Measurements from ENCODE around the gene CFAP157. TPM values are rescaled to one million over a fixed set of nuclear protein-coding genes. Genes with fewer than 3 reads are reported as not detected.

The CFAP157 gene
- total RNA-seq, 4 donors from 2014 or later, result 2.1 to 5.4 (median 4.4) TPM; not detected in 1

DNA sequence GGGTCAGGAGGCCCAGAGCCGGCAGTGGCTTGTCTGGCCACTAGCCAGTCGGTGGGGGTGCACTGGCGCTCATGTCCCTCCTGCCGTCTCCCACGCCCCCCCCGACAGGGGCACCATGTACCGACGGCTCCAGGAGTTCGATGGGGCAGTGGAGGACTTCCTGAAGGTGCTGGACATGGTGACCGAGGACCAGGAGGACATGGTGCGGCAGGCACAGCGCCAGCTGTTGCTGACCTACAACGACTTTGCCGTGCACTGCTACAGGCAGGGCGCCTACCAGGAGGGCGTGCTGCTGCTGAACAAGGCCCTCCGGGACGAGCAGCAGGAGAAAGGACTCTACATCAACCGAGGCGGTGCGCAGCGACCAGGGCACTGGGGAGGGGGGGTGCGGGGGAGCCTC, 17.2 kb downstream of the CFAP157 start:
- TF ChIP-seq, protein P1, sequence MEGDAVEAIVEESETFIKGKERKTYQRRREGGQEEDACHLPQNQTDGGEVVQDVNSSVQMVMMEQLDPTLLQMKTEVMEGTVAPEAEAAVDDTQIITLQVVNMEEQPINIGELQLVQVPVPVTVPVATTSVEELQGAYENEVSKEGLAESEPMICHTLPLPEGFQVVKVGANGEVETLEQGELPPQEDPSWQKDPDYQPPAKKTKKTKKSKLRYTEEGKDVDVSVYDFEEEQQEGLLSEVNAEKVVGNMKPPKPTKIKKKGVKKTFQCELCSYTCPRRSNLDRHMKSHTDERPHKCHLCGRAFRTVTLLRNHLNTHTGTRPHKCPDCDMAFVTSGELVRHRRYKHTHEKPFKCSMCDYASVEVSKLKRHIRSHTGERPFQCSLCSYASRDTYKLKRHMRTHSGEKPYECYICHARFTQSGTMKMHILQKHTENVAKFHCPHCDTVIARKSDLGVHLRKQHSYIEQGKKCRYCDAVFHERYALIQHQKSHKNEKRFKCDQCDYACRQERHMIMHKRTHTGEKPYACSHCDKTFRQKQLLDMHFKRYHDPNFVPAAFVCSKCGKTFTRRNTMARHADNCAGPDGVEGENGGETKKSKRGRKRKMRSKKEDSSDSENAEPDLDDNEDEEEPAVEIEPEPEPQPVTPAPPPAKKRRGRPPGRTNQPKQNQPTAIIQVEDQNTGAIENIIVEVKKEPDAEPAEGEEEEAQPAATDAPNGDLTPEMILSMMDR (IDR thresholded peaks at IDR 0.05), result no peak
- TF ChIP-seq POLR2A (IDR thresholded peaks at IDR 0.05), result no peak
- Histone ChIP-seq H3K4me1 (no peaks in the 10 kb centered on the region), H3K9me3 (no peaks in the 10 kb centered on the region), H3K4me3 (no peak overlapping the region), H3K27me3 (no peaks in the 10 kb centered on the region), H3K36me3 (no peaks in the 10 kb centered on the region), H3K27ac (no peak overlapping the region)
- no peak for DNase-seq
- intact Hi-C loops (cut with DNase I; ENCODE audit: low total_unique reads), result loop anchor here (10.0 kb wide), 1 partner anchor 129 kb away; no protein-coding TSS in a partner anchor

DNA sequence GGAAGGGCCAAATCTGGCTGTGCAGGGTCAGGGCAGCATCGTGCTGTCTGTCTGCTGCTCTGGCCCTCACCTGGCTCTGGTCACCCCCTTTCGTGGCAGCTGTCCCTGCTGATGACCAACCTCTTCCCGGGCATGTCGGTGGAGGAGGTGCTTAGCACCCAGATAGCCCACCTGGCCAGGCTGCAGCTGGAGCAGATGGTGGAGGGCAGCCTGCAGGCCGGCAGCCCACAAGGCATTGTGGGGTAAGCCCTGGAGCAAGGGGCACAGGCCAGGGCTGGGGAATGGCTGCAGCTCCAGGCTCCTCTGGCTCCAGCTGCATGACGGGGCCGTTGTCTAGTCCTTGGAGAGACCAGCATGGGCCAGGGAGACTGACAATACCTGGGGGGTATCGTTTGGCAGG, 20.1 kb downstream of the CFAP157 start:
- intact Hi-C loops (cut with DNase I; ENCODE audit: low total_unique reads), result loop anchor here (10.0 kb wide), 1 partner anchor 132 kb away; no protein-coding TSS in a partner anchor
- TF ChIP-seq, protein P1 (IDR thresholded peaks at IDR 0.05), result no peak
- no peak for TF ChIP-seq POLR2A (IDR thresholded peaks at IDR 0.05)
- H3K4me1 ChIP-seq, result no peaks in the 10 kb centered on the region

DNA sequence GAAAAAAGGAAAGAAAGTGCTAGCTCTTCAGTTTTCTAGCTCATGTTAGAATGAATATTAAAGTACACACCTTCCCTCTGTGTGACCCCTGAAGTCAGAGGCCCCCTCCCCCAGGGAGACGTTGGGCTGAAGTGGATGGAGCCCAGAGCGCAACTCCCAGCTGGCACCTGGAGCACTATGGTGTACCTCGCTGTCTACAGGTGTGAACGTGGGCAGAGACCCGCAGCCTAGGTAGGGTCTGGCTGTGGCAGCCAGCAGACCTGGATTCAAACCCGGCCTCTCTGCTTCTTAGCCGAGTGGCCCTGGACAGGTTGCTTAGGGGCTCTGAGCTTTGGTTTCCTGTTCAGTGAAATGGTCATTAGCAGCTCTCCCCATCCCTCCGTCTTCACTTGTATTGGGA, 22.0 kb downstream of the CFAP157 start:
- Histone ChIP-seq H3K27me3 (no peaks in the 10 kb centered on the region), H3K4me3 (no peak overlapping the region), H3K9me3 (no peaks in the 10 kb centered on the region), H3K36me3 (no peaks in the 10 kb centered on the region), H3K27ac (no peak overlapping the region), H3K4me1 (no peaks in the 10 kb centered on the region)
- intact Hi-C loops (cut with DNase I; ENCODE audit: low total_unique reads), result loop anchor here (10.0 kb wide), 1 partner anchor 134 kb away; no protein-coding TSS in a partner anchor
- DNase-seq, result no peak
- TF ChIP-seq POLR2A (IDR thresholded peaks at IDR 0.05), result no peak
- TF ChIP-seq, protein P1 (IDR thresholded peaks at IDR 0.05), result no peak

More for the DNA sequence above, 20.1 kb downstream of the CFAP157 start:
- no peaks in the 10 kb centered on the region for H3K27me3 ChIP-seq
- H3K9me3 ChIP-seq, result no peaks in the 10 kb centered on the region
- DNase-seq, result no peak
- no peak overlapping the region for H3K27ac ChIP-seq
- no peak overlapping the region for H3K4me3 ChIP-seq
- no peaks in the 10 kb centered on the region for H3K36me3 ChIP-seq

DNA sequence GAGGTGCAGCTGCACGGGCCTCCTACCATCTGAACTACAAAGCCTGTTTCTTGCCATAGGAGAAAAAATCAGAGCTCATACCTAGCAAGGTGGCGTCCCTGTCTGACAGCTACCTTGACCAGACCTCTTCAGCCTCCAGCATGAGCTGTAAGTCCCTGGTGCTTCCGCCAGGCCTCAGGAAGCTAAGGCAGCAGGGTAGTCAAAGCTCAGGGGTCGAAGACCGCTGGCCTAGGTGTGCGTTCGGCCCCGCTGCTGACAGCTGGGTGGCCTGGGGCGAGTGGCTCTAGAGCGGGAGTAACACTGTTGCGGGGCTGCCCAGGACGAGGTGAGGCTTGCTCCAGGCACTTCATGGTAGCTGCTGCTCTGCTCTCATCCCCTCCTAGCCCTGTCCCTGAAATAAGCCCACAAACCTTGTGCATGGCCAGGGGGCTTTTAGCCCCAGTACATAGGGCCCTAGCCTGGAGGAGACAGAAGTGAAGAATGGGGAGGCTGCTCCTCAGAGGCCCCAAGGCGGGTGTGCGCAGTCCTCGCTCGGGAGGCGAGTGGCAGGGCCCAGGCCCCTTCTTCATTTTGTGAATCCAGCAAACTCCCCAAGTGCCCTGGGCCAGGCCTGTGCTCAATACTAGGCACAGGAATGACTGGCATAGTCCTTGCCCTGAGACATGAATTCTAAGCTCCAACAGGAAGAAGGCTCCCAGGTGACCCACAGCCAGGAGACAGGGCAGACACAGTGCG, 22.9 kb downstream of the CFAP157 start:
- Histone ChIP-seq H3K9me3 (no peaks in the 10 kb centered on the region), H3K36me3 (no peaks in the 10 kb centered on the region), H3K4me3 (no peak overlapping the region), H3K27ac (no peak overlapping the region), H3K4me1 (no peaks in the 10 kb centered on the region), H3K27me3 (no peaks in the 10 kb centered on the region)
- DNase-seq, result no peak
- TF ChIP-seq POLR2A (IDR thresholded peaks at IDR 0.05), result no peak
- TF ChIP-seq, protein P1 (IDR thresholded peaks at IDR 0.05), result no peak
- intact Hi-C loops (cut with DNase I; ENCODE audit: low total_unique reads), result loop anchor here (10.0 kb wide), 1 partner anchor 135 kb away; no protein-coding TSS in a partner anchor

DNA sequence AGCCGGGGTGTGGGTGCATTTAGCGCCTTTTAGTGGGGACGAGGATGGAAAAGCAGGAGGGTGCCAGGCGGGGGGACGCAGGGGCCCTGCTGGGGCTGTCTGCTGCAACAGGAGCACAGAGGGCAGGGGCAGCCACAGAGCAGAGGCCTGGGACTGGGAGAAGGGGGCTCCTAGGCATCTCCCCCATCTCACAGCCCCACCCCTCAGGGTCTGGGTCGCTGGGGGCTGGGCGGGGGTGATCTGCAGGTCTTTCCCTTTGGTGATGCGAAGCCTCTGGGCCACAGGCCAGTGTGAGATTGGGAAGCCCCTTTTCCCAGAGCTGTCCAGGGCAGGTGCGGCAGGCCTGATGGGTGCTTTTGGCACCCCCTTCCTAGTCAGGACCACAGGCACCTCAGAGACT, 23.5 kb downstream of the CFAP157 start:
- Histone ChIP-seq H3K4me3 (no peak overlapping the region), H3K27ac (no peak overlapping the region), H3K36me3 (no peaks in the 10 kb centered on the region), H3K27me3 (no peaks in the 10 kb centered on the region), H3K4me1 (no peaks in the 10 kb centered on the region), H3K9me3 (no peaks in the 10 kb centered on the region)
- DNase-seq, result no peak
- intact Hi-C loops (cut with DNase I; ENCODE audit: low total_unique reads), result no loop called here
- TF ChIP-seq, protein P1 (IDR thresholded peaks at IDR 0.05), result no peak
- no peak for TF ChIP-seq POLR2A (IDR thresholded peaks at IDR 0.05)

Measured in uterus (tissue), 4 donors.